HG03064 (cell line): ENCODE measurements around the gene ZNF799.
A peak's percentile ranks its signal among the peaks of the same experiment; 100 is the strongest.
"Not testable (repeated sequence)": the region's sequence is repeated elsewhere in the genome, so short reads cannot be mapped to it uniquely, and the experiment has no call there.

Experiments used
- ATAC-seq: cut with Tn5 transposase; IDR thresholded peaks from one replicate; pipeline ENCODE4 v1.9.1; 2021; ENCODE audit warnings: low read depth; ENCODE audit not compliant: unreplicated experiment

Gene ZNF799

GRCh38 chr19:12400633-12401502 is at the start of gene ZNF799:
ZNF799 (minus strand) TSS chr19:12401271; CDS start chr19:12401070, 201 bp downstream.
- peak; percentile 77 for ATAC-seq

DNA sequence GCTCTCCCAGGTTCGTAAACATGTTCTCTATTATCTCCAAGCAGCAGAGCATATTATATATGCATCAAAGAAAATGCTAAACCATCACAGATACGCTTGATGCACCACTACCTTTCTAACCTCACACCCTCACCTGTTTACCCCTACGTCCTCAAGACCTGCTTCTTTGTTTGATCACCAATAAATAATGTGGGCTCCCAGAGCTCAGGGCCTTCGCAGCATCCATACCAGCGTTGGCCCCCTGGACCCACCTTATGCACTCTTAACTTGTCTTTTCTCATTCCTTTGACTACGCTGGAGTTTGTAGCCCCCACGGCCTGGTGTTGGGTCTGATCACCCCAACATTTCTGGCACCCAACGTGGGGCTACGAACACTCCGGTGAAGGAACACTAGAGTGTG is 49.8 kb upstream of the ZNF799 start:
- ATAC-seq, result no peak

DNA sequence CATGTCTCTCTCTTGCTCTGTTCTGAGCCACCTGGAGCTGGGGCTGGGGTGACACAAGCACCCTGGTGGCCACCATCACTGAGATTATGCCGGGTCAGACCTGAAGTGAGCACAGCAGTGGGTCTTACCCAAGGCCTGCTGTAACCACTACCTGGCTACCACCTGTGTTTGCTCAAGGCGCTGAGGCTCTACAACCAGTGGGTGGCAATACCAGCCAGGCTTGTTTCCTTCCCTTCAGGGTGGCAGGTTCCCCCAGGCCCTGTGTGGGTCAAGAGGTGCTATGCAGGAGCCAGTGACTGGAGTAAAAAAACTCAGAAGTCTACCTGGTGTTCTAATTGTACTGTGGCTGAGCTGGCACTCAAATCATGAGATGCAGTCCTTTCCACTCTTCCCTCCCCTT is 47.7 kb upstream of the ZNF799 start:
- no peak for ATAC-seq

GRCh38 chr19:12440541-12441316 is 39.7 kb upstream of the ZNF799 start, which contains the start of gene ZNF443:
ZNF443 (minus strand) TSS chr19:12441021; CDS start chr19:12440914, 107 bp downstream.
- peak; percentile 88 for ATAC-seq

- ATAC-seq, result peak; percentile 23
These were observed 38.8 kb upstream of the ZNF799 start for GRCh38 chr19:12439686-12440540.

DNA sequence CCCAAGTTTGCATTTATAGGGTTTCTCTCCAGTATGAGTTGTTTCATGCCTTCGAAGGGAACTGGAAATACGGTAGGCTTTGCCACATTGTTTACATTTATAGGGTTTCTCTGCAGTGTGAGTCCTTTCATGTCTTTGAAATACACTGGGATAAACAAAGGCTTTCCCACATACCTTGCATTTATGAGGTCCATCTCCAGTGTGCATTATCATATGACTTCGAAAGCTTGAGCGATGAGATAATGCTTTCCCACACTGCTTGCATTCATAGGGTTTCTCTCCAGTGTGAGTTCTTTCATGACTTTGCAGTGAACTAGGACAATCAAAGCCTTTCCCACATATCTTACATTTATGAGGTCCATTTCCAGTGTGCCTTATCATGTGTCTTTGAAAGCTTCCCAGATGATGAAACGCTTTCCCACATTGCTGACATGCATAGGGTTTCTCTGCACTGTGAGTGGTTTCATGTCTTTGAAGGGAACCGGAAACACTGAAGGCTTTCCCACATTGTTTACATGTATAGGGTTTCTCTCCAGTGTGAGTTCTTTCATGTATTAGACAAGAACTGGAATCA is 29.7 kb upstream of the ZNF799 start:
- not testable (repeated sequence) for ATAC-seq

GRCh38 chr19:12425888-12426274 is 24.8 kb upstream of the ZNF799 start:
- ATAC-seq, result no peak

- ATAC-seq, result no peak
These were observed 24.3 kb upstream of the ZNF799 start for GRCh38 chr19:12425236-12425887.

DNA sequence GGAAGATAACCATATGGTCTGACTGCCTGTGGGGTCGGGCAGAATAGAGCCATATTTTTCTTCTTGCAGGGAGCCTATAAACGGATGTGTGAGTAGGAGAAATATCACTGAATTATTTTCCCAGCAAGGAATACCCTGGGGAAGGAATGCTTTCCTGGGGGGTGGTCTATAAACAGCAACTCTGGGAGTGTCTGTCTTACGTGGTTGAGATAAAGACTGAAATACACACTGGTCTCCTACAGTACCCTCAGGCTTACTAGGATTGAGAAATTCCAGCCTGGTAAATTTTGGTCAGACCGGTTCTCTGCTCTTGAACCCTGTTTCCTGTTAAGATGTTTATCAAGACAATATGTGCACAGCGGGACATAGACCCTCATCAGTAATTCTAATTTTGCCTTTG is 16.2 kb upstream of the ZNF799 start:
- ATAC-seq, result not testable (repeated sequence)

DNA sequence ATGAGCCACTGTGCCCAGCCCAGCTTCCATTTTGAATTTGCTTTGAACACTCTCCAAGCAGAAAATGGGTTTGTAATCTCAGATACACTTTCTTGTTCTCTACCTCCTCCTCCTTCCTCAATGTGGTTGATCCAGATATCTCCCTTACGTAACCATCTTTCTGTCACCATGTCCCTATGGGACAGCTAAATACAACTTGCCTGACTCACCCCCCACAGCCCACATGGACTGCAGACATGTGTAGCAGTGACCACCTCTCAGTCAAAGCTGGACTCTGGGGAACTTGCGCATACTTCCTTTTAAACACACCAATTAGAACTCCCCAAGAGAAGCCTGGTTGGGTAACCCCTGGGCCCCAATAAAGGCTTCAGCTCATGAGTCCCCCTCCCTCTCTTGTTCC is 10.8 kb upstream of the ZNF799 start:
- ATAC-seq, result no peak

DNA sequence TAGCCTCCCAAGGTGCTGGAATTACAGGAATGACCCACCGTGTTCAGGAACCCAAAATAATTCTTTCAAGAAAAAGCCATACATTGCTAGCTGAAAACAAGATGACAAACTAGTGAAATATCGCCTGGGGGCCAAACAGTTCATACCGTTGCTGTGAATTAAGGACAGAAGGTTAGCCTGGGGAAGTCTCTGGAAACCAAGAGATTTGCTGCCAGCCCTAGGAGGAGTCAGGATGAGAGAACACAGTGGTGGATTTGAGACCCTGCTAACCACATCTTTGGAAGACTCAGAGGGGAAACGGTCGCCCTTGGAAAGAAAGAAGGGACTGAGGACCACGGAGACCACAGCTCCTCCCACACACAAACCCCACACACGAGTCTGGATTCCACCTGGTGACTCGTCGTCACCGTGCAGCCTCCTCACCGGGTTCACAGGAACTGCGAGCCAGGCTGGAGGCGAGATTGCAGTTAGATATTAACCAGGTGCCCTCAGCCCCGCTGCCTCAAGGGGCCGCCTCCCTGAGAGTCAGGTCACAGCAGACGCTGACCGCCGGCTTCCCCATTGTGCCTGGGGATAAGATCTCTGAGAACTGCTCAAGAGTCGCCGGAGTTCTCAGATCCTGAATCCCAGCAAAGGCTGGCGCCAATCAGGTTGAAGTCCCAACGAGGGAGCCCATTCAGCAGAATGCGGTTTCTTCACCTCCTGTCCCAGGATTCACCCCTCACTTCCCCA is 1.0 kb downstream of the ZNF799 start:
- peak; percentile 36 for ATAC-seq

DNA sequence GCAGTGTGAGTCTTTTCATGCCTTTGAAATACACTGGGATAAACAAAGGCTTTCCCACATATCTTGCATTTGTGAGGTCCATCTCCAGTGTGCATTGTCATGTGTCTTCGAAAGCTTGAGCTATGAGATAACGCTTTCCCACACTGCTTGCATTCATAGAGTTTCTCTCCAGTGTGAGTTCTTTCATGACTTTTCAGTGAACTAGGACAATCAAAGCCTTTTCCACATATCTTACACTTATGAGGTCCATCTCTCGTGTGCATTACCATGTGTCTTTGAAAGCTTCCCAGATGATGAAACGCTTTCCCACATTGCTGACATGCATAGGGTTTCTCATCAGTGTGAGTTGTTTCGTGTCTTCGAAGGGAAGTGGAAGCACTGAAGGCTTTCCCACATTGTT is 9.9 kb downstream of the ZNF799 start:
- ATAC-seq, result not testable (repeated sequence)

- ATAC-seq, result not testable (repeated sequence)
These were observed 14.7 kb downstream of the ZNF799 start for GRCh38 chr19:12386365-12386764.

GRCh38 chr19:12380444-12380737 is 20.7 kb downstream of the ZNF799 start:
- ATAC-seq, result no peak

DNA sequence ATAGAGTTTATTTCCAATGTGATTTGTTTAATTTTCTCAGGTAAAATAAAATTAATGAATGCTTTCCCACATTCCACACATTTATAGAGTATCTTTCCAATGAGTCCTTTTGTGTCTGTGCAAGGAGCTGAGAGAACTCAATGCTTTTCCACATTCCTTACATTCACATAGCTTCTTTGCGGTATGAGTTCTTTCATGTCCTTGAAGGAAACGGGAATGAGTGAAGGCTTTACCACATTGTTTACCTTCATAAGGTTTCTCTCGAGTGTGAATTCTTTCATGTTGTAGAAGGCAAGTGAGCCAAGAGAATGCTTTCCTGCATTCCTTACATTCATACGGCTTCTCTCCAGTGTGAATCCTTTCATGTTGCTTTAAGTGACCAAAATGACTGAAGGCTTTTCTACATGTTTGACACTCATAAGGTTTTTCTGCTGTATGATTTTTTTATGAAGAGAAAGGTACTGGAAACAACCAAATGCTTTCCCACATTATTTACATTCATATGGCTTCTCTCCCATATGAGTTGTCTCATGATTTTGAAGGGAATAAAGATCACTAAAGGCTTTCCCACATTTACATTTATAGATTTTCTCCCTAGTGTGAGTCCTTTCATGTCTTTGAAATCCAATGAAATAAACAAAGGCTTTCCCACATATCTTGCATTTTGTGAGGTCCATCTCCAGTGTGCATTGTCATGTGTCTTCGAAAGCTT is 21.2 kb downstream of the ZNF799 start:
- ATAC-seq, result no peak

DNA sequence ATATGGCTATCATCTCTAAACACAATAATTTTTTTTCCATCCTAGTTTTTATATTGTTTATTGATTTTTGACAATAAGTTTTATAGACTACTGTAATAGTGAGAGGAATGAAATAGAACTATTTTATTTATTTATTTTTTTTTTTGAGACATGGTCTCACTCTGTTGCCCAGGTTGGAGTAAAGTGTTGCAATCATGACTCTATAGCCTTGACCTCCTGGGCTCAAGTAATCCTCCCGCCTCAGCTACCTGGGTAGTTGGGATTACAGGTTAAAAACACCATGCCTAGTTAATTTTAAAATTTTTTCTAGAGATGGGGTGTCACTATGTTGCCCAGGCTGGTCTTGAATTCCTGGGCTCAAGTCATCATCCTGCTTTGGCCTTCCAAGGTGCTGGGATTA is 27.0 kb downstream of the ZNF799 start:
- no peak for ATAC-seq

DNA sequence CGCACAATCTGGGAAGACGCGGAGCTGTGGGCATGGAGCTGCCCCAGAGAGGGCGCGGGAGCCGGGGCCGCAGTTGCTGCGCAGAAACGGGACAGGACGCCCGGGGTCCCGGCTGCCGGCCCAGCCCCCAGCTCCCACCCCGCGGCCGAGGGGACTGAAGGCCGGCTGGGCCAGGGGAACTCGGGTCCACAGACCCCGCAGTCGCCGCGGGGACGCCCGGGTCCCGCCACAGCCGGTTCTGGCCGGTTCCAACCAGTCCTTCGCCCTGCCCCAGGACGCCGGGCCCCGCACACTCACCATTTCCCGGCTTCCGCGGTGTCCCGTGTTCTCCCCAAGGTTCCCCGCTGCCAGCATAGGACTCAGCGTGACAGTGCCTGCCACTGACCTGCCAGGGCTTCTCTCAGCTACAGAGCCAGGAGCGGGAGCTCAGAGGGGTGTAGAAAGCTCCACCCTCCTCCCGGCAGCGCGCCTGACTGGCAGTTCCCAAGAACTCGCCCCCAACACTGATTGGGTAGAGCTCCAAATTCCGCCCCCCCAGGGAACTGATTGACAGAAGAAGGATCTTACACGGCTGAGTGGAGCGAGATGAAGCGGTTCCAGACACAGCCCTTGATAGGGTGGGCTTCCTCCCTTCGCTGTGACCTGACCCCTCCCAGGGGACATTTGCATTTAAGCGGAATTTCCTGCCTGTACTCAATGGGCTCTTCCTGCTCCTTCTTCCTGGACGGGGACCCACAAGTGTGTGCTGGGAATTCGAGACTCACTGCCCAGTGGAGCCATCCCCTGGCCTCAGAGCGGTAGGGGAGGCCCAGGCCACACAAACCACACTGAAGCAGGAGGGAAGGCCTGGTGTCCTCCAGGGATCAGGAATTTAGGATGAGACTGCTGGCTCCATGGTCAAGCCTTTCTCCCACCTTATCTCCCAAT is 35.6 kb downstream of the ZNF799 start, which contains the start of gene ZNF442:
TSS of gene ZNF442 (minus strand) at position 448 of the 927 bp plus-strand sequence. CDS start 2,052 bp downstream, outside the sequence.
- ATAC-seq, result peak; percentile 95
